K562 (cell line): ENCODE measurements around the gene STX3.

Experiments
- HCFC1 ChIP-seq: IDR thresholded peaks from 2 replicates; pipeline ENCODE4 v1.6.1; 2012; ENCODE audit warnings: low read depth, low read length, improper control_type of control experiment
- POLR2A ChIP-seq: fragments of 450-650 bp; conservative IDR thresholded peaks from 2 replicates; pipeline ENCODE4 v1.6.1; 2016
- TF ChIP-seq, protein P1 (sequence below), 3 experiments: fragments of 200-800 bp in 1 of 3; fragments of 250-450 bp in 1 of 3; fragments of 450-650 bp in 1 of 3; sonication (Bioruptor Pico) in 1 of 3; sonication (Bioruptor generic) in 1 of 3; formaldehyde crosslinking in 1 of 3; IDR thresholded peaks; 2 replicates each; pipeline versions ENCODE4 v1.6.1 to v1.8.0; 2016 to 2022; ENCODE audit warnings: mild to moderate bottlenecking in 2 of 3, missing genetic modification characterization in 2 of 3, missing compliant biosample characterization in 1 of 3, moderate library complexity in 1 of 3

DNA sequence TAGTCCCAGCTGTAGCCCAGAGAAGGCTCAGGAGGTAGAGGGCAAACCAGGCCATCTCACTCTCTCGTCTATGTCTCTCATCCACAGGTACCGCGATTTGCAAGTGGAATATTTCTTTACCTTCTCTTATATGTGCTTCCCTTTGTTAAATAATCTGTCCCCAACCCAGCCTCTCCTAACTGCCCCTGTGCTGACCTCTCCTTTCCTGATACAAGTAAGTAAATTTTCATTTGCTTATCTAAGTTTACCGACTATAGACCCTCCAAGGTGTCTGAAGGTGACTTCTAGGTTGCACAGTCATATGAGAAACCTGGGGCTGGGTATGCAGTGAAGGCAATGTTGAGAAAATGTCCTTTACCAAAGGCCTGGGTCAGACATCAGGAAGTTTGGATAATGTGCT is 90.2 kb downstream of the STX3 start, which contains the start of gene CBLIF:
- TF ChIP-seq HCFC1 (no peak), POLR2A (no peak)
- TF ChIP-seq, protein P1, sequence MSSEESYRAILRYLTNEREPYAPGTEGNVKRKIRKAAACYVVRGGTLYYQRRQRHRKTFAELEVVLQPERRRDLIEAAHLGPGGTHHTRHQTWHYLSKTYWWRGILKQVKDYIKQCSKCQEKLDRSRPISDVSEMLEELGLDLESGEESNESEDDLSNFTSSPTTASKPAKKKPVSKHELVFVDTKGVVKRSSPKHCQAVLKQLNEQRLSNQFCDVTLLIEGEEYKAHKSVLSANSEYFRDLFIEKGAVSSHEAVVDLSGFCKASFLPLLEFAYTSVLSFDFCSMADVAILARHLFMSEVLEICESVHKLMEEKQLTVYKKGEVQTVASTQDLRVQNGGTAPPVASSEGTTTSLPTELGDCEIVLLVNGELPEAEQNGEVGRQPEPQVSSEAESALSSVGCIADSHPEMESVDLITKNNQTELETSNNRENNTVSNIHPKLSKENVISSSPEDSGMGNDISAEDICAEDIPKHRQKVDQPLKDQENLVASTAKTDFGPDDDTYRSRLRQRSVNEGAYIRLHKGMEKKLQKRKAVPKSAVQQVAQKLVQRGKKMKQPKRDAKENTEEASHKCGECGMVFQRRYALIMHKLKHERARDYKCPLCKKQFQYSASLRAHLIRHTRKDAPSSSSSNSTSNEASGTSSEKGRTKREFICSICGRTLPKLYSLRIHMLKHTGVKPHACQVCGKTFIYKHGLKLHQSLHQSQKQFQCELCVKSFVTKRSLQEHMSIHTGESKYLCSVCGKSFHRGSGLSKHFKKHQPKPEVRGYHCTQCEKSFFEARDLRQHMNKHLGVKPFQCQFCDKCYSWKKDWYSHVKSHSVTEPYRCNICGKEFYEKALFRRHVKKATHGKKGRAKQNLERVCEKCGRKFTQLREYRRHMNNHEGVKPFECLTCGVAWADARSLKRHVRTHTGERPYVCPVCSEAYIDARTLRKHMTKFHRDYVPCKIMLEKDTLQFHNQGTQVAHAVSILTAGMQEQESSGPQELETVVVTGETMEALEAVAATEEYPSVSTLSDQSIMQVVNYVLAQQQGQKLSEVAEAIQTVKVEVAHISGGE (CRISPR knock-in tag; IDR thresholded peaks at IDR 0.05) = no peak
